ENCODE measurements around the gene ZFAND2B.
"Not testable (repeated sequence)": the region's sequence is repeated elsewhere in the genome, so short reads cannot be mapped to it uniquely, and the experiment has no call there.

The ZFAND2B gene

DNA sequence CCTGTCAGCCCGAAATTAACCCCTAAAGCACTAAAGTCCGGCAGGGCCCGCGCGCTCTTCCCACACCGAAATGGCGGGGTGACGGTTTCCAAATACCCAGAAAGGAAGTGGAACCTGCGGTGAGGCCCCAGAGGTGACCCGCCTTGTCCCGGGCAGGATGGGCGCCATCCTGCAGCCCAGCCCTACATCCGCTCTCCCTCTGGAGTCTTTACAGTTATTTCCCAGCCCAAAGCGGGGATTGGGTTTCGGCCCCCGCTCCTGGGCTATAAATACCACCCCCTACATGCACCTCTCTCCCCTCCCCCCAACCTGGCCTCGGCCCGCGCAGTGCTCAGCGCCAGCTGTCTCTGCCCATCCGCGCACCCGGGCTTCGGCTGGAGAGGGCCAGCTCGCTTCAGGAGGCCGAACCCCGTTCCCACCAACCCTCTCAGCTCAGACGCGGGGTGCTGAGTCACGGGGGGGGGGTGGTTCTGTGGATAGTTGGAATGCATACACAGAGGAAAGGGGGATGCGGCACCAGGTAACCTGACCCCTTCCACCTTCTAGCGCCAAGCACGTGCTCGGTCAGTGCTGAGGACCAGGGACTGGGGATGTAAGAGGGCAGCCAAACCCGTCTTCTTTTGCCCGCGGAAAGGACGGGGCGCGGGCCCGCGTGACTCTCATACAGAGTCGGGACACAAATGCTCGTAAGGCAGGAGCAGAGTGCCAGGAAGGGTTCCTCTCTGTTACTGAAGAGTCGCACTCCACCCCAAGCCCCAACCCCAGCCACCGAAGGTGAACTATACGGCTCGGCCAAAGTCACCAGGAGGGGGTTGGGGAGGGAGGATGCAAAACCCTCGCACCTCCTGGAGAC is 46.5 kb downstream of the ZFAND2B start, which contains the start of gene TUBA4B:
Gene TUBA4B (plus strand): TSS at position 344 of the 853 bp plus-strand sequence. CDS start 165 bp downstream, at position 509.
- DNase-seq = peak; percentile 34

DNA sequence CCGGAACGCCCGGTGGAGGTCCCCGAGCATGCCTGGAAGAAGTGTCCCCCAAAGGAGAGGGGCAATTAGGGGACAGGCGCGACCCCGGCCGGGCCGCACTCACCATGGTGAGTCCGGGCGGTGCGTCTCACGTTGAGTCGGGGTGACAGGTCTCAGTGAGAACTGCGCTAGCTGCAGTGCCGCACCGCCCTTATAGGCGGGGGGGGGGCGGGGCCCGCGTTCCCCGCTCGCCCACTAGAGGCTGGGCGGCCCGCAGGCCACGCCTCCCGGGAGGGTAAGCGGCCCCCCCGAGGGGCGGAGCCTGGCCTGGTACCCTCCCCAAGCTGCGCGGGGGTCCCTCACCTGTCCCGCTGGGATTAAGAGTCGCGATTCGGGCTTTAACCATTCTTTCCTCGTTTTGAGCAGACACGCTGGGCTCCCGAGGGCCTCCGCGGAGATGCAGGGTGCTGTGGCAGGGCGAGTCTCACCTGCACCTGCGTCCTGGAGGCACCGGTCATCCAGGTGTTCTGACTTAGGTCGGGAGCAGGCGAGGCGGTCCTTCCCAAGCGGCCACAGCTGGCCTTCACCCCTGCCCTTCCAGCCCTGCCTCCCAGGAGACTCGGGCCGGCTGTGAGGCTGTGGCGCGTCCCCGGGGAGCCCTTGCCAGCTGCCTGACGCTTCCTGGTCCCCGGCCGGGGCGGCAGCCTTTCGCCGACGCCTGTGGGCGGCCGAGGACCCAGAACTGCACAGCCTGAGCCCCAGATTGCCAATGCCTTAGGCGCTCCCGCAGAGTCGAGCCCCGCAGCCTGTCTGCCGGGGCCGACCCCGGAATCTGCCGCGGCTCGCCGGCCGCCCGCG is 47.4 kb downstream of the ZFAND2B start, which contains the start of gene TUBA4A:
Gene TUBA4A (minus strand): TSS at position 166 of the 837 bp plus-strand sequence. CDS start 60 bp downstream, at position 106.
- DNase-seq = peak; percentile 33

DNA sequence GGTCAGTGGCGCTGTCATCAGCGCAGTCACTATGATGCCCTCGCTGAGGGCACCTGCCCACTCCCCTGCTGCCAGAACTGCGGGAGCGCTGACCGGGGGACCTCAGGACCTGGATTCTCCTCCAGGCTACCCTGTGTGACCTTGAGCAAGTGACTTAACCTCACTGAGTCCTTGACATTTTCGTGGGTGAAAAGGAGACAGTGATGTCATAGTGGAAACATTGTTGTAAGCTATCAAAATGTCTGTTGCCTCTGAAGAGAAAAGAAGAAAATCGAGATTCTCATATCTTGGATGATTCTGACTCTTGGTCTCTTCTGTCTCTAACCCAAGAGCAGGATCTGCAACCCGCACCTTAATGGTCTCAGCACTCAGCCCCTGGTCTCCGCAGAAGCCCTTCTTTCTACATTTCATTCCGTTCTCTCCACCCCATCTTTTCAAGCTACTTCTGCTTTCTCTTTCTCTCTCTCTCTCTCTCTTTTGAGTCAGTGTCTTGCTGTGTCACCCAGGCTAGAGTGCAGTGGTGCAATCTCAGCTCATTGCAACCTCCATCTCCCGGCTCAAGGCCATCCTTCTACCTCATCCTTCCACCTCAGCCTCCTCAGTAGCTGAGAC is 48.1 kb downstream of the ZFAND2B start:
- no peak for DNase-seq

DNA sequence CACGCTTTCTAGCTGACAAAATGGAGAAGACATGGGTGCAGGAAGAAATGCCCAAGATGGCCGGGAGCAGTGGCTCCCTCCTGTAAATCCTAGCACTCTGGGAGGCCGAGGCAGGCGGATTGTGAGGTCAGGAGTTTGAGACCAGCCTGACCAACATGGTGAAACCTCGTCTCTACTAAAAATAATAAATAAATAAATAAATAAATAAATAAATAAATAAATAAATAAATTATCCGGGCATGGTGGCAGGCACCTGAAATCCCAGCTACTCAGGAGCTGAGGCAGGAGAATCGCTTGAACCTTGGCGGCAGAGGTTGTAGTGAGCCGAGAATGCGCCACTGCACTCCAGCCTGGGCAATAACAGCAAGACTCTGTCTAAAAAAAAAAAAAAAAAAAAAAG is 52.4 kb downstream of the ZFAND2B start:
- DNase-seq = not testable (repeated sequence)

Measured in DMS79 (cell line).